Hepatocyte (in vitro differentiated cells): Measurements from ENCODE around the gene POU2F2. TPM values are rescaled to one million over a fixed set of nuclear protein-coding genes. Genes with fewer than 3 reads are reported as not detected.
A peak's percentile ranks its signal among the peaks of the same experiment; 100 is the strongest.

ENCODE experiments used
- DNase-seq: peaks from one replicate; pipeline ENCODE4 v3.0.0-alpha.2; 2016; ENCODE audit warnings: low spot score
- H2AFZ ChIP-seq: fragments of 200-600 bp; sonication (generic); 2 replicates; pipeline ENCODE4 v1.6.0; 2016; ENCODE audit warnings: antibody characterized with exemption, mild to moderate bottlenecking
- H3K27ac ChIP-seq: fragments of 200-600 bp; sonication (generic); 2 replicates; pipeline ENCODE4 v1.5.1; 2016; ENCODE audit warnings: mild to moderate bottlenecking
- H3K27me3 ChIP-seq: fragments of 200-600 bp; sonication (generic); 2 replicates; pipeline ENCODE4 v1.6.1; 2016
- H3K36me3 ChIP-seq: fragments of 200-600 bp; sonication (generic); replicated peaks from 2 replicates; pipeline ENCODE4 v1.5.1; 2016; ENCODE audit warnings: low read depth; ENCODE audit not compliant: insufficient read depth
- H3K4me1 ChIP-seq: fragments of 200-600 bp; sonication (generic); 2 replicates; pipeline ENCODE4 v1.5.1; 2016; ENCODE audit warnings: mild to moderate bottlenecking, moderate library complexity; ENCODE audit not compliant: insufficient read depth
- H3K4me2 ChIP-seq: fragments of 200-600 bp; sonication (generic); 2 replicates; pipeline ENCODE4 v1.6.0; 2016
- H3K4me3 ChIP-seq: fragments of 200-600 bp; sonication (generic); 2 replicates; pipeline ENCODE4 v1.5.1; 2016; ENCODE audit warnings: mild to moderate bottlenecking
- H3K79me2 ChIP-seq: fragments of 200-600 bp; sonication (generic); 2 replicates; pipeline ENCODE4 v1.6.0; 2017; ENCODE audit warnings: mild to moderate bottlenecking
- H3K9me2 ChIP-seq: fragments of 200-600 bp; sonication (generic); replicated peaks from 2 replicates; pipeline ENCODE4 v1.6.0; 2017; ENCODE audit warnings: mild to moderate bottlenecking; ENCODE audit not compliant: insufficient read depth
- H3K9me3 ChIP-seq: fragments of 200-600 bp; sonication (generic); 2 replicates; pipeline ENCODE4 v1.5.1; 2016; ENCODE audit warnings: low read depth, mild to moderate bottlenecking
- H4K20me1 ChIP-seq: fragments of 200-600 bp; sonication (generic); 2 replicates; pipeline ENCODE4 v1.6.0; 2016; ENCODE audit warnings: mild to moderate bottlenecking; ENCODE audit not compliant: insufficient read depth, poor library complexity, severe bottlenecking
- CTCF ChIP-seq: fragments of 200-600 bp; sonication (generic); IDR thresholded peaks from 2 replicates; pipeline ENCODE4 v1.5.1; 2016; ENCODE audit warnings: antibody characterized with exemption, mild to moderate bottlenecking; ENCODE audit not compliant: poor library complexity
- EZH2 ChIP-seq: fragments of 200-600 bp; sonication (generic); IDR thresholded peaks from 2 replicates; pipeline ENCODE4 v1.6.1; 2016; ENCODE audit warnings: antibody characterized with exemption, mild to moderate bottlenecking, borderline replicate concordance
- EZH2phosphoT487 ChIP-seq: fragments of 200-600 bp; sonication (generic); IDR thresholded peaks from one replicate; pipeline ENCODE4 v1.6.1; 2018; ENCODE audit warnings: antibody characterized with exemption, mild to moderate bottlenecking, low read depth, moderate library complexity; ENCODE audit not compliant: unreplicated experiment, severe bottlenecking
- WGBS: methylation state at CpG from one replicate; pipeline ENCODE4 v1.1.6; 2016; ENCODE audit warnings: low lambda C conversion rate; ENCODE audit errors: missing lambda C conversion rate; 5-methylcytosine and 5-hydroxymethylcytosine counted together
- polyA plus RNA-seq: library from polyadenylated mRNA; unstranded; fragments of >200 nt; fragmentation: Nextera tagmentation; extraction: Ambion mirVana; gene quantifications from 2 replicates; pipeline ENCODE4 v1.2.1, GENCODE V29; 2016
- total RNA-seq: library from RNA; depleted of rRNA; stranded (reverse); fragments of >200 nt; gene quantifications from 2 replicates; pipeline ENCODE4 v1.2.3, GENCODE V29; 2014

Gene POU2F2
- total and polyA plus RNA-seq, 2 experiments from 2014 or later: 0.15 TPM; not detected in 1

GRCh38 chr19:42068361-42068755 is 63.9 kb downstream of the POU2F2 start:
- Histone ChIP-seq H3K27ac (no peak overlapping the region), H3K27me3 (peaks cover 46% of the 10 kb centered on the region), H4K20me1 (no peaks in the 10 kb centered on the region), H3K4me3 (no peak overlapping the region), H3K4me1 (no peaks in the 10 kb centered on the region), H3K36me3 (no peaks in the 10 kb centered on the region), H3K9me2 (no peaks in the 10 kb centered on the region), H3K4me2 (peak overlapping the region; percentile 68), H2AFZ (no peak overlapping the region), H3K9me3 (no peaks in the 10 kb centered on the region), H3K79me2 (no peaks in the 10 kb centered on the region)
- DNase-seq: no peak
- TF ChIP-seq EZH2phosphoT487: no peak
- TF ChIP-seq EZH2: no peak
- no peak for TF ChIP-seq CTCF
- 51% methylated on average over 8 of the region's 8 CpGs for WGBS

- Histone ChIP-seq H3K27ac (no peak overlapping the region), H2AFZ (no peak overlapping the region), H3K36me3 (no peaks in the 10 kb centered on the region), H4K20me1 (no peaks in the 10 kb centered on the region), H3K4me3 (no peak overlapping the region), H3K4me1 (no peaks in the 10 kb centered on the region), H3K9me3 (no peaks in the 10 kb centered on the region), H3K27me3 (peaks cover 46% of the 10 kb centered on the region), H3K4me2 (no peak overlapping the region), H3K9me2 (no peaks in the 10 kb centered on the region), H3K79me2 (no peaks in the 10 kb centered on the region)
- TF ChIP-seq EZH2 (no peak), EZH2phosphoT487 (no peak)
- no peak for DNase-seq
- WGBS: 82% methylated on average over 6 of the region's 6 CpGs
Observed at GRCh38 chr19:42067315-42067888, 64.8 kb downstream of the POU2F2 start.

- H3K9me2 ChIP-seq: no peaks in the 10 kb centered on the region
- no peaks in the 10 kb centered on the region for H3K79me2 ChIP-seq
- H3K27ac ChIP-seq: no peak overlapping the region
- no peaks in the 10 kb centered on the region for H4K20me1 ChIP-seq
- no peak overlapping the region for H3K4me3 ChIP-seq
- no peaks in the 10 kb centered on the region for H3K4me1 ChIP-seq
- peaks cover 46% of the 10 kb centered on the region for H3K27me3 ChIP-seq
- DNase-seq: no peak
- 74% methylated on average over 9 of the region's 9 CpGs for WGBS
- no peak overlapping the region for H3K4me2 ChIP-seq
- no peaks in the 10 kb centered on the region for H3K9me3 ChIP-seq
- no peak for TF ChIP-seq CTCF
- no peak overlapping the region for H2AFZ ChIP-seq
- no peaks in the 10 kb centered on the region for H3K36me3 ChIP-seq
Observed at GRCh38 chr19:42066075-42066754, 66.0 kb downstream of the POU2F2 start.

- no peak overlapping the region for H3K4me2 ChIP-seq
- no peak overlapping the region for H3K4me3 ChIP-seq
- H3K27me3 ChIP-seq: peaks cover 41% of the 10 kb centered on the region
- H2AFZ ChIP-seq: no peak overlapping the region
- H3K9me3 ChIP-seq: no peaks in the 10 kb centered on the region
- H3K4me1 ChIP-seq: no peaks in the 10 kb centered on the region
- no peaks in the 10 kb centered on the region for H4K20me1 ChIP-seq
- DNase-seq: no peak
- H3K9me2 ChIP-seq: no peaks in the 10 kb centered on the region
- TF ChIP-seq EZH2phosphoT487: no peak
- TF ChIP-seq EZH2: no peak
- TF ChIP-seq CTCF: no peak
- no peaks in the 10 kb centered on the region for H3K36me3 ChIP-seq
- WGBS: 95% methylated on average over 9 of the region's 9 CpGs
- no peak overlapping the region for H3K27ac ChIP-seq
- H3K79me2 ChIP-seq: no peaks in the 10 kb centered on the region
Observed at GRCh38 chr19:42065511-42065910, 66.7 kb downstream of the POU2F2 start.
